H9 (cell line): ENCODE data around the gene HIPK2. TPM values are rescaled to one million over a fixed set of nuclear protein-coding genes. Genes with fewer than 3 reads are reported as not detected.

Source experiments
- DNase-seq: peaks from one replicate; pipeline ENCODE4 v3.0.0-alpha.2; 2017
- H2AFZ ChIP-seq: one replicate; pipeline ENCODE4 v1.6.1; 2013; ENCODE audit warnings: mild to moderate bottlenecking, low read length, control low read depth, moderate library complexity
- H2AK5ac ChIP-seq: 2 replicates; pipeline ENCODE4 v1.6.1; 2013; ENCODE audit warnings: low read length, control low read depth, mixed read lengths; ENCODE audit not compliant: insufficient read length
- H2BK120ac ChIP-seq: one replicate; pipeline ENCODE4 v1.6.1; 2013; ENCODE audit warnings: low read depth, mild to moderate bottlenecking, low read length, control low read depth, inconsistent platforms; ENCODE audit not compliant: poor library complexity, severe bottlenecking
- H2BK12ac ChIP-seq: 2 replicates; pipeline ENCODE4 v1.6.1; 2013; ENCODE audit warnings: low read length, control low read depth, mixed read lengths, low read depth; ENCODE audit not compliant: insufficient read length
- H2BK15ac ChIP-seq: 2 replicates; pipeline ENCODE4 v1.6.1; 2013; ENCODE audit warnings: low read depth, low read length, control low read depth
- H2BK20ac ChIP-seq: one replicate; pipeline ENCODE4 v1.6.1; 2013; ENCODE audit warnings: low read depth, mild to moderate bottlenecking, low read length, control low read depth, inconsistent platforms; ENCODE audit not compliant: poor library complexity, severe bottlenecking
- H2BK5ac ChIP-seq: 2 replicates; pipeline ENCODE4 v1.6.1; 2013; ENCODE audit warnings: low read length, control low read depth, mixed read lengths; ENCODE audit not compliant: insufficient read length
- H3K14ac ChIP-seq: 2 replicates; pipeline ENCODE4 v1.6.1; 2013; ENCODE audit warnings: low read length, control low read depth; ENCODE audit not compliant: insufficient read depth
- H3K18ac ChIP-seq: 2 replicates; pipeline ENCODE4 v1.6.1; 2013; ENCODE audit warnings: low read depth, mild to moderate bottlenecking, mixed read lengths, low read length, control low read depth; ENCODE audit not compliant: insufficient read length
- H3K23ac ChIP-seq: 2 replicates; pipeline ENCODE4 v1.6.1; 2013; ENCODE audit warnings: low read length, control low read depth, mixed read lengths, low read depth; ENCODE audit not compliant: insufficient read length
- H3K23me2 ChIP-seq: 2 replicates; pipeline ENCODE4 v1.6.1; 2013; ENCODE audit warnings: low read depth, mild to moderate bottlenecking, mixed read lengths, low read length, control low read depth; ENCODE audit not compliant: insufficient read length, poor library complexity, severe bottlenecking
- H3K27ac ChIP-seq: 2 replicates; pipeline ENCODE4 v1.5.1; 2013; ENCODE audit warnings: low read length, control low read depth, mixed read lengths, low read depth; ENCODE audit not compliant: insufficient read length
- H3K27me3 ChIP-seq: 2 replicates; pipeline ENCODE4 v1.6.1; 2013; ENCODE audit warnings: low read length, control low read depth, inconsistent platforms; ENCODE audit not compliant: insufficient read depth
- H3K4ac ChIP-seq: 2 replicates; pipeline ENCODE4 v1.6.1; 2013; ENCODE audit warnings: low read depth, mild to moderate bottlenecking, control low read depth, inconsistent platforms, low read length, moderate library complexity
- H3K4me1 ChIP-seq: 2 replicates; pipeline ENCODE4 v1.6.1; 2013; ENCODE audit warnings: low read length, control low read depth, inconsistent platforms; ENCODE audit not compliant: insufficient read depth
- H3K4me2 ChIP-seq: 2 replicates; pipeline ENCODE4 v1.6.1; 2013; ENCODE audit warnings: low read length, control low read depth, mixed read lengths; ENCODE audit not compliant: insufficient read length, insufficient read depth
- H3K56ac ChIP-seq: 2 replicates; pipeline ENCODE4 v1.6.1; 2013; ENCODE audit warnings: low read depth, mild to moderate bottlenecking, mixed read lengths, low read length, control low read depth; ENCODE audit not compliant: insufficient read length
- H3K79me1 ChIP-seq: 2 replicates; pipeline ENCODE4 v1.6.1; 2013; ENCODE audit warnings: low read depth, mild to moderate bottlenecking, moderate library complexity, low read length, control low read depth, inconsistent platforms; ENCODE audit not compliant: insufficient read depth, poor library complexity, severe bottlenecking
- H3K79me2 ChIP-seq: 2 replicates; pipeline ENCODE4 v1.6.1; 2013; ENCODE audit warnings: low read length, control low read depth, inconsistent platforms; ENCODE audit not compliant: insufficient read depth
- H3K9ac ChIP-seq: 2 replicates; pipeline ENCODE4 v1.6.1; 2013; ENCODE audit warnings: low read length, control low read depth, mixed read lengths; ENCODE audit not compliant: insufficient read length; ENCODE audit errors: extremely low read depth
- H3K9me3 ChIP-seq: one replicate; pipeline ENCODE4 v1.6.1; 2013; ENCODE audit warnings: low read depth, low read length, inconsistent platforms; ENCODE audit not compliant: control insufficient read depth
- H3T11ph ChIP-seq: one replicate; pipeline ENCODE4 v1.6.1; 2013; ENCODE audit warnings: mild to moderate bottlenecking, low read length, control low read depth, inconsistent platforms
- H4K20me1 ChIP-seq: one replicate; pipeline ENCODE4 v1.6.1; 2013; ENCODE audit not compliant: control insufficient read depth, insufficient read length, insufficient read depth
- H4K5ac ChIP-seq: 2 replicates; pipeline ENCODE4 v1.6.1; 2013; ENCODE audit warnings: low read depth, mild to moderate bottlenecking, mixed read lengths, low read length, control low read depth; ENCODE audit not compliant: insufficient read length
- H4K8ac ChIP-seq: replicated peaks from 2 replicates; pipeline ENCODE4 v1.6.1; 2013; ENCODE audit warnings: low read length, control low read depth, mixed read lengths, low read depth; ENCODE audit not compliant: insufficient read length
- H4K91ac ChIP-seq: 2 replicates; pipeline ENCODE4 v1.6.1; 2013; ENCODE audit warnings: low read depth, mild to moderate bottlenecking, moderate library complexity, mixed read lengths, low read length, control low read depth; ENCODE audit not compliant: insufficient read length
- H3K27ac Mint-ChIP-seq, 3 experiments: 2 replicates in 2 of 3; 3 replicates in 1 of 3; pipeline ENCODE4 v1.8.0; 2020 to 2021; ENCODE audit warnings: mixed read lengths in 3 of 3, mild to moderate bottlenecking in 1 of 3, moderate library complexity in 1 of 3
- H3K27me3 Mint-ChIP-seq: 2 replicates; pipeline ENCODE4 v1.8.0; 2021; ENCODE audit warnings: low read depth, mild to moderate bottlenecking, moderate library complexity, mixed read lengths
- H3K36me3 Mint-ChIP-seq, 3 experiments: 2 replicates in 2 of 3; 3 replicates in 1 of 3; pipeline ENCODE4 v1.8.0; 2020 to 2021; ENCODE audit warnings: low read depth in 3 of 3, mixed read lengths in 3 of 3; ENCODE audit not compliant: insufficient read depth in 1 of 3
- H3K4me1 Mint-ChIP-seq, 2 experiments: 2 replicates each; pipeline ENCODE4 v1.8.0; 2020; ENCODE audit warnings: mixed read lengths in 2 of 2
- H3K4me3 Mint-ChIP-seq, 2 experiments: 2 replicates in 1 of 2; 3 replicates in 1 of 2; pipeline ENCODE4 v1.8.0; 2020 to 2021; ENCODE audit warnings: mild to moderate bottlenecking in 2 of 2, mixed read lengths in 2 of 2, moderate library complexity in 1 of 2
- H3K9me3 Mint-ChIP-seq, 2 experiments: 2 replicates in 1 of 2; 3 replicates in 1 of 2; pipeline ENCODE4 v1.8.0; 2020; ENCODE audit warnings: mild to moderate bottlenecking in 2 of 2, mixed read lengths in 2 of 2, moderate library complexity in 1 of 2
- WGBS: extraction: QIAGEN DNeasy Blood & Tissue Kit; methylation state at CpG from one replicate; pipeline ENCODE4 v1.1.7; 2013; ENCODE audit warnings: missing lambda C conversion rate, low lambda C conversion rate, mixed read lengths; ENCODE audit not compliant: insufficient read length; ENCODE audit errors: extremely low coverage; 5-methylcytosine and 5-hydroxymethylcytosine counted together
- total RNA-seq: library from RNA; stranded (reverse); gene quantifications from 2 replicates; pipeline ENCODE4 v1.2.1, GENCODE V29; 2021
- TF ChIP-seq, protein P1 (sequence below): fragments of 200-600 bp; sonication (generic); conservative IDR thresholded peaks from 3 replicates; pipeline ENCODE4 v1.8.0; 2021; ENCODE audit warnings: antibody characterized with exemption, mild to moderate bottlenecking

The HIPK2 gene
- total RNA-seq, 1 experiment from 2014 or later, result 21.9 TPM

- no peaks in the 10 kb centered on the region for H3K9me3 Mint-ChIP-seq
- no peak overlapping the region for H2AFZ ChIP-seq
These were observed 207.2 kb downstream of the HIPK2 start for GRCh38 chr7:139570626-139571025.

More at GRCh38 chr7:139570626-139571025, 207.2 kb downstream of the HIPK2 start:
- H4K5ac ChIP-seq, result no peak overlapping the region
- H4K91ac ChIP-seq, result no peak overlapping the region
- H2BK120ac ChIP-seq, result no peak overlapping the region
- H3K14ac ChIP-seq, result no peak overlapping the region
- H3K79me2 ChIP-seq, result no peaks in the 10 kb centered on the region
- no peak overlapping the region for H2BK15ac ChIP-seq
- peaks cover 0 to 5% (median 4%) of the 10 kb centered on the region in 3 experiments; a peak in 2 of 7 replicates for H3K36me3 Mint-ChIP-seq
- H3K56ac ChIP-seq, result no peak overlapping the region
- H4K8ac ChIP-seq, result no peak overlapping the region
- H4K20me1 ChIP-seq, result no peaks in the 10 kb centered on the region
- H3K27ac Mint-ChIP-seq, result peak overlapping the region in 1 of 3 experiments; percentile 26; a peak in 2 of 7 replicates
- no peaks in the 10 kb centered on the region; the same call in 1 of the 2 replicates for H3K27me3 Mint-ChIP-seq
- H3K4me1 Mint-ChIP-seq, result peaks cover 22 to 28% of the 10 kb centered on the region in 2 experiments
- H2AK5ac ChIP-seq, result no peak overlapping the region
- no peak overlapping the region for H3K4me3 Mint-ChIP-seq
- H3K4ac ChIP-seq, result no peak overlapping the region
- H3T11ph ChIP-seq, result no peak overlapping the region
- no peak overlapping the region for H3K18ac ChIP-seq
- no peak for DNase-seq
- no CpG with 5 or more reads among the region's 5 CpGs for WGBS
- H3K79me1 ChIP-seq, result no peaks in the 10 kb centered on the region
- no peak overlapping the region for H2BK20ac ChIP-seq
- H3K4me1 ChIP-seq, result no peaks in the 10 kb centered on the region
- H3K23me2 ChIP-seq, result no peaks in the 10 kb centered on the region
- no peak overlapping the region for H2BK5ac ChIP-seq
- H3K23ac ChIP-seq, result no peak overlapping the region
- no peaks in the 10 kb centered on the region for H3K9me3 ChIP-seq
- no peaks in the 10 kb centered on the region for H3K27me3 ChIP-seq
- H2BK12ac ChIP-seq, result no peak overlapping the region
- TF ChIP-seq, protein P1, sequence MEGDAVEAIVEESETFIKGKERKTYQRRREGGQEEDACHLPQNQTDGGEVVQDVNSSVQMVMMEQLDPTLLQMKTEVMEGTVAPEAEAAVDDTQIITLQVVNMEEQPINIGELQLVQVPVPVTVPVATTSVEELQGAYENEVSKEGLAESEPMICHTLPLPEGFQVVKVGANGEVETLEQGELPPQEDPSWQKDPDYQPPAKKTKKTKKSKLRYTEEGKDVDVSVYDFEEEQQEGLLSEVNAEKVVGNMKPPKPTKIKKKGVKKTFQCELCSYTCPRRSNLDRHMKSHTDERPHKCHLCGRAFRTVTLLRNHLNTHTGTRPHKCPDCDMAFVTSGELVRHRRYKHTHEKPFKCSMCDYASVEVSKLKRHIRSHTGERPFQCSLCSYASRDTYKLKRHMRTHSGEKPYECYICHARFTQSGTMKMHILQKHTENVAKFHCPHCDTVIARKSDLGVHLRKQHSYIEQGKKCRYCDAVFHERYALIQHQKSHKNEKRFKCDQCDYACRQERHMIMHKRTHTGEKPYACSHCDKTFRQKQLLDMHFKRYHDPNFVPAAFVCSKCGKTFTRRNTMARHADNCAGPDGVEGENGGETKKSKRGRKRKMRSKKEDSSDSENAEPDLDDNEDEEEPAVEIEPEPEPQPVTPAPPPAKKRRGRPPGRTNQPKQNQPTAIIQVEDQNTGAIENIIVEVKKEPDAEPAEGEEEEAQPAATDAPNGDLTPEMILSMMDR, result no peak
- no peak overlapping the region for H3K27ac ChIP-seq
- no peak overlapping the region for H3K9ac ChIP-seq
- H3K4me2 ChIP-seq, result no peak overlapping the region
